Measurements from ENCODE around the gene HIBADH. TPM values are rescaled to one million over a fixed set of nuclear protein-coding genes. Genes with fewer than 3 reads are reported as not detected.

The HIBADH gene
- total RNA-seq, 1 donor from 2014 or later = 25.3 TPM

DNA sequence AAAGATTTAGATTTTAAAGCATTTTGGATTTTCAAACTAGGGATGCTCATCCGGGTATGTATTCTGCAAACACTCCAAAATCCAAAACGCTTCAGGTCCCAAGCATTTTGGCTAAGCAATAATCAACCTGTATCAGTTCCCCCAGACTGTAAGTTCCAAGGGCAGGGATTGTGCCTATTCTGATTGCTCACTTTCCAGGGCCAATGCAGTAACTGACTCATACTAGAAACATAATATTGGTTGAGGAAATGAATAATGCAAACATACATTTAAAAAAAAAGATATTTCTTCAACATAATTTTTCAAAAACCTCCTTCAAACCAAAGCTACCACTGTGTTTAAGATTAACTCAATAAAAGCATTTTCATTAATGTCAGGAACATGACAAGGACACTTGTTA lies 69.5 kb downstream of the HIBADH start:
- Mint-ChIP-seq H3K9me3 (ENCODE audit: low read depth) (no peaks in the 10 kb centered on the region), H3K36me3 (ENCODE audit: insufficient read depth) (peaks cover 2% of the 10 kb centered on the region), H3K27ac (no peak overlapping the region), H3K4me3 (ENCODE audit: low read depth) (no peak overlapping the region), H3K4me1 (ENCODE audit: low read depth) (no peaks in the 10 kb centered on the region), H3K27me3 (no peaks in the 10 kb centered on the region)
- TF ChIP-seq, protein P1, sequence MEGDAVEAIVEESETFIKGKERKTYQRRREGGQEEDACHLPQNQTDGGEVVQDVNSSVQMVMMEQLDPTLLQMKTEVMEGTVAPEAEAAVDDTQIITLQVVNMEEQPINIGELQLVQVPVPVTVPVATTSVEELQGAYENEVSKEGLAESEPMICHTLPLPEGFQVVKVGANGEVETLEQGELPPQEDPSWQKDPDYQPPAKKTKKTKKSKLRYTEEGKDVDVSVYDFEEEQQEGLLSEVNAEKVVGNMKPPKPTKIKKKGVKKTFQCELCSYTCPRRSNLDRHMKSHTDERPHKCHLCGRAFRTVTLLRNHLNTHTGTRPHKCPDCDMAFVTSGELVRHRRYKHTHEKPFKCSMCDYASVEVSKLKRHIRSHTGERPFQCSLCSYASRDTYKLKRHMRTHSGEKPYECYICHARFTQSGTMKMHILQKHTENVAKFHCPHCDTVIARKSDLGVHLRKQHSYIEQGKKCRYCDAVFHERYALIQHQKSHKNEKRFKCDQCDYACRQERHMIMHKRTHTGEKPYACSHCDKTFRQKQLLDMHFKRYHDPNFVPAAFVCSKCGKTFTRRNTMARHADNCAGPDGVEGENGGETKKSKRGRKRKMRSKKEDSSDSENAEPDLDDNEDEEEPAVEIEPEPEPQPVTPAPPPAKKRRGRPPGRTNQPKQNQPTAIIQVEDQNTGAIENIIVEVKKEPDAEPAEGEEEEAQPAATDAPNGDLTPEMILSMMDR (IDR thresholded peaks at IDR 0.05; ENCODE audit: unreplicated experiment) = no peak
- no peak for DNase-seq (ENCODE audit: low spot score, unreplicated experiment)

DNA sequence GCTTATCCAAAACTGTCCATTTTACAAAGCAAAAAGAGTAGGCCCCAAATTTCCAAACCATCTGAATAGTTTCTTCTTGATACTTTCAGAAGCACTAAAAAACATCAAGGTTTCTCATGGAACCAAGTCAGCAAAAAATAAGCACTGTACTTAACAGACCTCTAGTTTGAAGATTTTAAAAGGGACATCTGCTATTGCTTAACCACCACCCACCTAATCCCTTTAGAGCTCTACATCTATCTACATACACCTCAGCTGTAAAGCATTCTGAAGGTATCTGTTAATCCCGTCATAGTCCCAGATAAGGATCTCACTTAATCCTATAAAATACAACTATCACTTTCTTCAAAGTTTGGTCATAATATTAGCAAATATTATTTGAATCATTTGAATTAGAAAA lies 72.3 kb downstream of the HIBADH start:
- H3K4me3 Mint-ChIP-seq (ENCODE audit: low read depth) = no peak overlapping the region
- TF ChIP-seq, protein P1 (IDR thresholded peaks at IDR 0.05; ENCODE audit: unreplicated experiment) = no peak
- no peaks in the 10 kb centered on the region for H3K4me1 Mint-ChIP-seq (ENCODE audit: low read depth)
- no peaks in the 10 kb centered on the region for H3K9me3 Mint-ChIP-seq (ENCODE audit: low read depth)
- no peaks in the 10 kb centered on the region for H3K27me3 Mint-ChIP-seq
- H3K36me3 Mint-ChIP-seq (ENCODE audit: insufficient read depth) = peaks cover 3% of the 10 kb centered on the region
- DNase-seq (ENCODE audit: low spot score, unreplicated experiment) = no peak
- no peak overlapping the region for H3K27ac Mint-ChIP-seq

DNA sequence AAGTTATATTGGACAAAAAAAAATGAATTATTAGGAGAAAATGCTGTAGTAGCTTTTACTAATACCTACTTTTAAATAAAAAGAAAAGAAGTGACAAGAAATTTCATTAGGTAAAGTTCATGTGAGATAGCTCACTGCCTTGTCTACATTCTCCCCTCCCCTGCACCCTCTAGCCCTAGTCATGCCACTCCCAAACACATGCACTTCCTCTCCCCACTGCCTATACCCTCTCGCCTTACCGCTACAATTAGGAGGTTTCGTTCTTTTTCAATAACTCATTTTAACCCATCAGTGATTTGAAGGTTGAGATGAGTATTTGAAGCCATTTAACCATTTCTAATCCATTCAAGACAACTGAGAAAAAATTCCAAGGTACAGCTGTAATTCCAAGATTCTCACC lies 75.3 kb downstream of the HIBADH start:
- H3K27me3 Mint-ChIP-seq = no peaks in the 10 kb centered on the region
- no peak overlapping the region for H3K4me3 Mint-ChIP-seq (ENCODE audit: low read depth)
- H3K36me3 Mint-ChIP-seq (ENCODE audit: insufficient read depth) = peaks cover 3% of the 10 kb centered on the region
- H3K27ac Mint-ChIP-seq = peak overlapping the region; percentile 11
- no peaks in the 10 kb centered on the region for H3K4me1 Mint-ChIP-seq (ENCODE audit: low read depth)
- no peak for DNase-seq (ENCODE audit: low spot score, unreplicated experiment)
- TF ChIP-seq, protein P1 (IDR thresholded peaks at IDR 0.05; ENCODE audit: unreplicated experiment) = no peak
- H3K9me3 Mint-ChIP-seq (ENCODE audit: low read depth) = no peaks in the 10 kb centered on the region

DNA sequence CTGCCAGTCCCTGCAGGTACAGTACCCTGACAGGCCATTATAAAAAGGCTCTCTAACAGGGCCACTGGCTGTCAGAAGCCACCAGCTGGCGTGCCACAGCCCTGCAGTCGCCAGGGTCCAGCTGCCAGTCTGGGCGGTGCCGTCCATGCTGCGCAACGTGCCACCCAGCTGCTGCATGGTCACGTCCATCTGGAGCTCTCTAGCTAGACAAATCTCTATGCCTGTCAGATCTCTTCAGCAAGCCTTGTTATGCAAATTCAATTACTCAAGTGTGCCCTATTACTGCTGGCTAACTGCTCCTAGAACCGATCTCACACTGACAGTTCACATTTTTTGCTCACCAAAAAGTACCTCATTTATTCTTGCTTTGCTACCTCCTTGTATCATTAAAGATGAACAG lies 75.9 kb downstream of the HIBADH start:
- Mint-ChIP-seq H3K9me3 (ENCODE audit: low read depth) (no peaks in the 10 kb centered on the region), H3K4me1 (ENCODE audit: low read depth) (no peaks in the 10 kb centered on the region), H3K27me3 (no peaks in the 10 kb centered on the region), H3K4me3 (ENCODE audit: low read depth) (no peak overlapping the region), H3K36me3 (ENCODE audit: insufficient read depth) (peaks cover 2% of the 10 kb centered on the region), H3K27ac (no peak overlapping the region)
- TF ChIP-seq, protein P1 (IDR thresholded peaks at IDR 0.05; ENCODE audit: unreplicated experiment) = no peak
- no peak for DNase-seq (ENCODE audit: low spot score, unreplicated experiment)

DNA sequence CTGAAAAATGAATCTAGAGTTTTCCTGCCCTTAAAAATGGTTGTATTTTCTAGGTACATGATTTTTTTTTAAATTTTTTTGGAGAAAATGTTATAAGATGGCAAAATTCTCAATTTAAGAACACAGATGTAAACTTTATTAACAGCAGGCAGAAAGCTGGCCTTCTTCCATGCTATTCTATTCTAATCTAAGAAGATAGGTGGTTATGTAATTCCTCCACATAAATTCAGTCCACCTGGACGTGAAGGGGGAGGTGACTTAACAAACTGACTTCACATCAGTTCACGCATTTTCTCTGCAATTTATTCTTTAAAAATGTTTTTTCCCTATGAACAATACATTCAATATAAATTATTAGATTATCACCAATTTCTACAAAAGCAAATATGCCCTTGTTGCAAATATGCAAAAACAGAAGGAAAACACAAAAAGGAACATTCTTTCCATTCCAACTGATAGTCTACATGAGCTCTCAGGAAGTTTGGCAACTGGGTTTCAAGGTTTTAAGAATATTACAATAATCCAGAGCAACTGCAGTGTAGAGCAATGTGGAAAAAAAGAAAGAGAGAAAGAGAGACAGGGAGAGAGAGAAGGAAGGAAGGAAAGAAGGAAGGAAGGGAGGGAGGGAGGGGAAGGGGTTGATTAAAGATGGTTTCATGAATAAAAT lies 76.8 kb downstream of the HIBADH start:
- H3K36me3 Mint-ChIP-seq (ENCODE audit: insufficient read depth) = peaks cover 2% of the 10 kb centered on the region
- H3K9me3 Mint-ChIP-seq (ENCODE audit: low read depth) = no peaks in the 10 kb centered on the region
- H3K27me3 Mint-ChIP-seq = no peaks in the 10 kb centered on the region
- TF ChIP-seq, protein P1 (IDR thresholded peaks at IDR 0.05; ENCODE audit: unreplicated experiment) = no peak
- H3K4me3 Mint-ChIP-seq (ENCODE audit: low read depth) = no peak overlapping the region
- H3K27ac Mint-ChIP-seq = no peak overlapping the region
- no peak for DNase-seq (ENCODE audit: low spot score, unreplicated experiment)
- H3K4me1 Mint-ChIP-seq (ENCODE audit: low read depth) = no peaks in the 10 kb centered on the region

Data from progenitor cell of endocrine pancreas (in vitro differentiated cells).